ENCODE measurements around the gene WAC. TPM values are rescaled to one million over a fixed set of nuclear protein-coding genes. Genes with fewer than 3 reads are reported as not detected.

Gene WAC
- total RNA-seq, 1 donor from 2014 or later, result 36.6 TPM

DNA sequence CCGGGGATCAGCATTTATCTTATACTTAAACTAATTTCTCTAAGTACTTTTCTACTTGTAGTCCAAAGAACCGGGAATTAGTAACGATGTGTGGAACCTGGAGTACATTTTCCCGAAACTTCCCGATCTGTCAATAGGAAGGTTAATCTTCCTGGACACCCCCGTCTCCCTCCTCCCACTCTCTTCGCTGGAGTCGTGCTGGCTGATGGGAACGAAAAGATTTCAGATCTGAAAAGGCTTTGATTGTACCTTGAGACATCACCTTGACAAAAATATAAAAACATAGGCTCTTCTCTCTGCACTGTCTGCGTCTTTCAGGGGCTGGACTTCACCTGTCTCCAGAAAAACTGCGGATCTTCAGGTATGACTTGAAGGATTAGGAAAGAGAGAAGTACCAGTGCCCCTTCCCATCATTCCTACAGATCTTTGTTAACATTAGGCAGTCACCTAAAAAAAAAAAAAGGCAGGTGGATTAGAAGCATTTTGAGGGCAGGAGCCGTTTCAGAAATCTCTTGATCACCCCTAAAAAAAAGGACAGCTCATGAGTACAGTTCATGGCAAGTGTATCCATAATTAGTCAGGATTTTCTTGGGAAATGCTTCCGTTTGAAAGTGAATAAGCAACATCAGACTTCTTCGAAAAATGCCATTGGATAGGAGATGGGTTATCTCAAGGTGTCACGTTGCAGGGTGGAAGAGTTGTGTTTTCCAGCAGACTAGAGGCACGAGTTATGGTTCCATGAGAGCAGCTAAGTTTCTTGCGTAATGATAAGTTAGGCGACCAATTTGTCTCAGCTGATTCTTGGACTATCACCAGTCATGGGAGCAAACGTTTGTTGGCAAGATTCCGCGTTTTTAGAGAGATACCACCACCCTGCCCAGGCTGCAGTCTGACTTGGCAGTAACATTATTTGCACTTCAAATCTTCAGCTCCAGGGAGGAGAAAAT, 136.6 kb downstream of the WAC start:
- H3K4me3 ChIP-seq (ENCODE audit: low read depth, low read length), result no peak overlapping the region
- TF ChIP-seq, protein P1, sequence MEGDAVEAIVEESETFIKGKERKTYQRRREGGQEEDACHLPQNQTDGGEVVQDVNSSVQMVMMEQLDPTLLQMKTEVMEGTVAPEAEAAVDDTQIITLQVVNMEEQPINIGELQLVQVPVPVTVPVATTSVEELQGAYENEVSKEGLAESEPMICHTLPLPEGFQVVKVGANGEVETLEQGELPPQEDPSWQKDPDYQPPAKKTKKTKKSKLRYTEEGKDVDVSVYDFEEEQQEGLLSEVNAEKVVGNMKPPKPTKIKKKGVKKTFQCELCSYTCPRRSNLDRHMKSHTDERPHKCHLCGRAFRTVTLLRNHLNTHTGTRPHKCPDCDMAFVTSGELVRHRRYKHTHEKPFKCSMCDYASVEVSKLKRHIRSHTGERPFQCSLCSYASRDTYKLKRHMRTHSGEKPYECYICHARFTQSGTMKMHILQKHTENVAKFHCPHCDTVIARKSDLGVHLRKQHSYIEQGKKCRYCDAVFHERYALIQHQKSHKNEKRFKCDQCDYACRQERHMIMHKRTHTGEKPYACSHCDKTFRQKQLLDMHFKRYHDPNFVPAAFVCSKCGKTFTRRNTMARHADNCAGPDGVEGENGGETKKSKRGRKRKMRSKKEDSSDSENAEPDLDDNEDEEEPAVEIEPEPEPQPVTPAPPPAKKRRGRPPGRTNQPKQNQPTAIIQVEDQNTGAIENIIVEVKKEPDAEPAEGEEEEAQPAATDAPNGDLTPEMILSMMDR (IDR thresholded peaks at IDR 0.05; ENCODE audit: insufficient read depth, low read length, severe bottlenecking), result no peak
- DNase-seq (ENCODE audit: low read depth) (no peak), FAIRE-seq (no peak)
- H3K27me3 ChIP-seq (ENCODE audit: control insufficient read depth, insufficient read depth, low read length), result peaks cover 9% of the 10 kb centered on the region
- no peaks in the 10 kb centered on the region for H3K36me3 ChIP-seq (ENCODE audit: control insufficient read depth, insufficient read depth, low read length)

Other genes with a start within 250 kb of the WAC start
- gene MPP7, start 230.1 kb upstream of the WAC start, total RNA-seq, result 11.1 and 24.6 TPM in 2 replicates
- gene BAMBI, start 144.4 kb downstream of the WAC start, total RNA-seq, result 8.7 and 28.5 TPM in 2 replicates